DMS153 treated with DMSO at 0.1 percent for 48 hours (cell line): ENCODE results near the gene SSTR1.
A peak's percentile ranks its signal among the peaks of the same experiment; 100 is the strongest.
"Not testable (repeated sequence)": the region's sequence is repeated elsewhere in the genome, so short reads cannot be mapped to it uniquely, and the experiment has no call there.

Source experiments
- DNase-seq: peaks from one replicate; lab custom pipeline; 2025; ENCODE audit not compliant: unreplicated experiment; lab: John Stamatoyannopoulos, UW

The SSTR1 gene

GRCh38 chr14:38207736-38208617 lies at the start of gene SSTR1:
Gene SSTR1 (plus strand): TSS chr14:38207904. CDS start chr14:38209390, 1,486 bp downstream.
- peak; percentile 86 for DNase-seq

- DNase-seq: no peak
Measured at GRCh38 chr14:38158468-38158867, 49.2 kb upstream of the SSTR1 start.

GRCh38 chr14:38168416-38168815 lies 39.3 kb upstream of the SSTR1 start:
- no peak for DNase-seq

- no peak for DNase-seq
Measured at GRCh38 chr14:38171197-38171596, 36.5 kb upstream of the SSTR1 start.

- DNase-seq: no peak
Measured at GRCh38 chr14:38174711-38175110, 33.0 kb upstream of the SSTR1 start.

GRCh38 chr14:38175658-38176057 lies 32.0 kb upstream of the SSTR1 start:
- no peak for DNase-seq

GRCh38 chr14:38176379-38176778 lies 31.3 kb upstream of the SSTR1 start:
- DNase-seq: no peak

GRCh38 chr14:38184132-38184531 lies 23.6 kb upstream of the SSTR1 start:
- DNase-seq: no peak

GRCh38 chr14:38185671-38186070 lies 22.0 kb upstream of the SSTR1 start:
- no peak for DNase-seq

- DNase-seq: no peak
Measured at GRCh38 chr14:38186216-38186615, 21.5 kb upstream of the SSTR1 start.

- DNase-seq: no peak
Measured at GRCh38 chr14:38187528-38187927, 20.2 kb upstream of the SSTR1 start.

GRCh38 chr14:38189930-38190726 lies 17.6 kb upstream of the SSTR1 start:
- DNase-seq: no peak

GRCh38 chr14:38190846-38191245 lies 16.9 kb upstream of the SSTR1 start:
- not testable (repeated sequence) for DNase-seq

GRCh38 chr14:38191491-38191890 lies 16.2 kb upstream of the SSTR1 start:
- not testable (repeated sequence) for DNase-seq

- DNase-seq: no peak
Measured at GRCh38 chr14:38197001-38197783, 10.5 kb upstream of the SSTR1 start.

- no peak for DNase-seq
Measured at GRCh38 chr14:38197784-38198335, 9.8 kb upstream of the SSTR1 start.

- DNase-seq: no peak
Measured at GRCh38 chr14:38198425-38198824, 9.3 kb upstream of the SSTR1 start.

GRCh38 chr14:38199076-38199475 lies 8.6 kb upstream of the SSTR1 start:
- DNase-seq: no peak

GRCh38 chr14:38199739-38200138 lies 8.0 kb upstream of the SSTR1 start:
- no peak for DNase-seq

GRCh38 chr14:38201137-38201828 lies 6.4 kb upstream of the SSTR1 start:
- DNase-seq: no peak
